Coronary artery (tissue), 2 donors: ENCODE data around the gene CLTCL1.

Source experiments
- DNase-seq: peaks from one replicate; pipeline ENCODE4 v3.0.0-alpha.2; 2017; ENCODE audit warnings: low spot score
- H3K27ac ChIP-seq, 2 donors: fragments of 200-600 bp; sonication (generic); one replicate each; pipeline ENCODE4 v1.5.1; 2016 to 2019
- H3K4me3 ChIP-seq: fragments of 200-600 bp; sonication (generic); 2 replicates; pipeline ENCODE4 v1.5.1; 2016; ENCODE audit warnings: mild to moderate bottlenecking, moderate library complexity
- CTCF ChIP-seq: fragments of 200-600 bp; sonication (generic); IDR thresholded peaks from one replicate; pipeline ENCODE4 v1.5.1; 2019; ENCODE audit warnings: antibody characterized with exemption

Gene CLTCL1

DNA sequence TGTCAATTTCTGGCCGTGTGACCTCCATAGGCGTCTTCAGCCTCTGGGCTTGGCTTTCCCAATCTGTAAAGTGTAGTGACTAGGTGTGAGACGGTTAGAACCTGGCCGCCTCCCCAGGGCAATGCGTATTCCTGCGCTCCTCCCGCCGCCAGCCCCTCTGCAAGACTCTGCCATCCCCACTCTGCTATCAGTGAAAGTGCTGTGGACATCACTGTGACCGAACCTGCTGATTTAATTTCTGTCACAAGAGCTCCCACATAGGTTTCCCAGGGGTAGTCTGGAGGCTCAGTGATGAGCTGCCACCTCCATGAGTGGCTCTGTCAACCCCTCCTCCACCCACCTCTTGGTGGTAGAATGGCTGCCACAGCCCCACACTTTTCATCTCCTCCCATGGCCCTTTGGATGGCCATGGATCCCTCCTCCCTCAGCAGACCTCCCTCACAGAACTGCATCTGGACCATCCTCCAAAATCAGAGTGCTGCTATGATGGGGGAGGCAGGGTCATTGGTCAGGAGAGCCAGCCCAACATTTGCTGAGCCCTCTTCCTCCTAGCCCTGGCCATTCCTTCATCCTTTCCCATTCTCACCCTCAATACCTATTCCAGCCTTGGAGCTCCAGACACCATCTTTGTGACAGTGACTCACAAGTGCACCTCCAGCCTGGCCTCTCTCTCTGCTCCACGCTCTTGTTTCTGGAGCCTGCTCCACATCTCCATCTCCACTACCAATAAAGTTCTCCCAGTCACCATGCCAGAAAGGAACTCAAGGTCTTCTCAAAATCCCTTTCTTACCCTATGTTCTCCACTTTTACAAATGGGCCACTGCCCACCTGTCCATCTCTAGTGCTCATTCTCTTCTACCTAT lies 140.0 kb downstream of the CLTCL1 start:
- no peak overlapping the region for H3K4me3 ChIP-seq
- TF ChIP-seq CTCF, result no peak
- no peak overlapping the region for H3K27ac ChIP-seq
- DNase-seq, result no peak

DNA sequence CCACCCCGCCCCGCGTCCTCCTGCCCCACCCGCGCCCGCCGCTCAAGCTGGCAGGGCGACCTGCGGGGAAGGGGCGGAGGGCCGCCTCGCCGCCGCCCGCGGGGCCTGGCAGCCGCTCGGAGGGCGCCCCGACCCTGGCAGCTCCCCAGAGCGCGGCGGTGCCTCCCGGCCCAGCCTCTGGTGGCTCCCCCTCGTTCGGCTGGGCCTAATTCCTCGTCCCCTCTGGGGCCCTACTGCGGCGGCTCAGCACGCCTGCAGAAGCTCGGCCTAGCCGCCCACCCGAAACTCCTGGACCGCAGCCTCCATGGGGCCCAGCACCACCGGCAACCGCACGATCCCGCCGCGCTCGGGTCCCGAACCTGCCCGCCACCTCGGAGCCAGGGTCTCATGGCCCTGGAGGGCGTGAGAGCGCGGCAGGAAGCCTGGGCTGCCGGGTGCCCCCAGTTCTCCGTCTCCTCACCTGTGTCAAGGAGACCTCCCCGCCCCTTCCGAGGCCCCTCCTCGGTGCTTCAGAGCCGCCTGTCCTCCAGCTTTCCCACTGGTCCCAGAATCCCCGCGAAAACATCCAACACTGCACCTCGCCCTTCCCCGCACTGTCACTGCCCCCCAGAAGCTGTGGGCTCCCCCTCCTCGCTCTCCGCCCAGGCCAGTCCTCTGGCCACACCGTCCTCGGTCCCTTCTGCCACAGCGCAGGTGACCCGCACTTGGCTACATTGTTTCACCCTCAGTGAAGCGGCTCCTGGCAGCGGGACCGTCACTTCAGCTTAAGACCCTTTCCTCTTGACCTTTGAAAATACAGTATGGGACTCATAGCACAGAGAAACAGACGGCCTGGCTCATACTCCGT lies 140.8 kb downstream of the CLTCL1 start:
- TF ChIP-seq CTCF, result no peak
- no peak overlapping the region for H3K27ac ChIP-seq
- DNase-seq, result no peak
- H3K4me3 ChIP-seq, result peak overlapping the region; percentile 61

DNA sequence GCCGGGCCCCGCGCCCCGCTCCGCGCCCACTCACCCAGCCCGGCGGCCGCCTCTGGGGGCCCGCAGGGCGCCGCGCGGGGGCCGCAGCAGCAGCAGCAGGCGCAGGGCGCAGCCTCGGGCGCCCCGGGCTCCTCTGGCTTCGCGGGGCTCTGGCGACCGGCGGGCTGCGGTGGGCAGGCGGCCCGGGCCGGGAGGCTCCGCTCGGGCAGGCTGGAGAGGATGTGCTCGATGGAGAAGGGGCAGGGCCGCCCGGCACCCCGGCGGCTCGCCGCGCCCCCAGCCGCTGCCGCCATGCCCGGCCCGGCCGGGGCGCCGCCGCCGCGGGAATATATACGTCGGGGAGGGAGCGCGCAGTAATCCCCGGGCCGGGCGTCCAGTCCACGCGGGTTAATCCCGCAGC lies 141.5 kb downstream of the CLTCL1 start, which contains the start of gene GSC2:
TSS of gene GSC2 (minus strand) at position 302 of the 400 bp plus-strand sequence. CDS start at position 293, 9 bp downstream.
- H3K27ac ChIP-seq, result no peak within 1 kb of the TSS
- H3K4me3 ChIP-seq, result peak within 1 kb of the TSS; percentile 61
- no peak for TF ChIP-seq CTCF
- DNase-seq, result no peak

DNA sequence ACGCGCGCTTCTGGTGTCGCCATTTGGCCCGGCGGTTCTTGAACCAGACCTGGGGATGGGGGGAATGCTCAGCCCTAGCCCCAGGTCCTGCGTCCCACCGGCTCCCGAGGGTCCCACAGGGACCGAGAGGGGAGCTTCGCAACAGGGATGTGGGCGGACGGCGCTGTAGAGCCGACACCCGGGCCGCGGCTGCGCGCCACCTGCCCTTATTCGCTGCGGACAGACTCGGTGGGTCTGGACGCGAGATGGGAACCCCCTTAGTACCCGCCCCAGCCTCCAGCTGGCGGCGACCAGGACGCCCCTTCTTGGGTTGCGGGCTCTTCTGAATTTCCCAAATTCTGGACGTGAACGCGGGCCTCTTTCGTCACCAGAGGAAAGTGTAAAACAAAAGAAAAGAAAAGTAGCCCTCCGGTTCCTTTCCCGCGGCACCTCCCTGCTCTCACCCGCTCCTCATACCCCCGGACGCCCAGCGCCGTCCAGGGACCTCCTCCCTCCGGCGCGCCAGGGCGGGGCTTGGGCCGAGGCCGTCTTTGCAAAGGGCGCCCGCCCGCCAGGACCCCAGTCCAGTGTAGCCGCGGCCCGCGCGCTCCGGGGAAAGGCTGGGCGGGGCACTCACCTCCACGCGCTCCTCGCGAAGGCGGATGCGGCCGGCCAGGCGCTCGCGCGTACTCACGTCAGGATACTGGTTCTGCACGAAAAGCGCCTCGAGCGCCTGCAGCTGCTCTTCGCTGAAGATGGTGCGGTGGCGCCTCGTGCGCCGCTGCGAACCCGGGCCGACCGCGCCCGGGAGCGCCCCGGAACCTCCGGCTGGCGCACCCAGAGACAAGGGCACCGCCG lies 142.3 kb downstream of the CLTCL1 start:
- no peak for DNase-seq
- Histone ChIP-seq H3K27ac (no peak overlapping the region), H3K4me3 (peak overlapping the region; percentile 61)
- TF ChIP-seq CTCF, result no peak

DNA sequence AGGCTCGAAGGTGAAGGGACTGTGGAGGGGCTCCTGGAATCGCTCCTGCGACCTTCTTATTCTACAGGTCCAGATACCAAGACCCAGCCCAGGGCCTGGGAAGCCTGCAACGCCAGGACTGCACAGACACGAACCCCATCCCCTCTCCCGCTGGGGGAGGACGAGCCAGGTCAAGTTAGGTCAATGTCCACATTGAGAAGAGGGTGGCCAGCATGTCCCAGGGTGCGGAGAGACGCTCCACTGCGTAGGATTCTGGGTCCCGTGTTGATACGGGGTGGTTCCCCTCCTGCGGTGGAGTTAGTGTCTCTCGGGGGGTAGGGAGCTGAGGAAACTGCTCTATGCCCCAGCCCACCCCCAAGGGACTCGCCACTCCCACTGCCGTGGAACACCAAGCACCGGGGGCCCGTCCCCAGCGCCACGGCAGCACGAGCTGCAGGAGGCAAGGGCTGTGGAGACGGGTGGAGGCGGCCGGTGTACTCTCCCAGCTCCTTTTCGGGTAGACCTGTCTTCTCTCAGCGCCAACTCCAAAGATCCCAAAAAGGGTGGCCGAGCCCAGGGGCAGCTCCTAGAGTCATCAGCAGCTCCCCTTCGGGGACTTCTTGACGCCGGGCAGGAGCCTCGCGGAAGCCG lies 143.0 kb downstream of the CLTCL1 start:
- TF ChIP-seq CTCF, result no peak
- no peak overlapping the region for H3K27ac ChIP-seq
- H3K4me3 ChIP-seq, result no peak overlapping the region
- DNase-seq, result peak; percentile 65

- DNase-seq, result no peak
- Histone ChIP-seq H3K4me3 (no peak overlapping the region), H3K27ac (no peak overlapping the region)
- TF ChIP-seq CTCF, result no peak
These were observed 144.2 kb downstream of the CLTCL1 start for GRCh38 chr22:19147195-19147780.
